ENCODE data around the gene RAD23A. TPM values are rescaled to one million over a fixed set of nuclear protein-coding genes. Genes with fewer than 3 reads are reported as not detected.
"Not testable (repeated sequence)": the region's sequence is repeated elsewhere in the genome, so short reads cannot be mapped to it uniquely, and the experiment has no call there.

Gene RAD23A
- polyA plus RNA-seq, 4 donors = 93.0 to 114 (median 98.4) TPM

GRCh38 chr19:12913851-12914690 lies 31.6 kb upstream of the RAD23A start:
- Histone ChIP-seq H3K36me3 (ENCODE audit: control insufficient read depth in 3 of 3, insufficient read depth in 2 of 3, low read depth in 1 of 3, low read length in 3 of 3) (no peaks in the 10 kb centered on the region), H3K27me3 (ENCODE audit: control insufficient read depth in 3 of 3, insufficient read depth in 3 of 3, low read length in 3 of 3) (peaks cover 0 to 11% (median 0%) of the 10 kb centered on the region in 3 donors), H3K4me3 (ENCODE audit: low read depth in 1 of 3, low read length in 3 of 3) (no peak overlapping the region), H3K27ac (ENCODE audit: low read depth in 1 of 3, low read length in 2 of 3) (peak overlapping the region in 2 of 3 donors; percentile 65 to 80), H3K9me3 (ENCODE audit: control insufficient read depth in 2 of 2, insufficient read depth in 1 of 2, low read depth in 1 of 2, low read length in 1 of 2) (no peaks in the 10 kb centered on the region), H3K4me1 (ENCODE audit: control insufficient read depth in 3 of 3, insufficient read depth in 2 of 3, low read depth in 1 of 3, low read length in 2 of 3) (peaks cover 0 to 10% (median 0%) of the 10 kb centered on the region in 3 donors)
- peak in 1 of 2 donors; percentile 33 for DNase-seq
- WGBS, 3 donors = 48 to 78% (median 71%) methylated on average over 12 of the region's 12 CpGs
- FAIRE-seq = no peak

DNA sequence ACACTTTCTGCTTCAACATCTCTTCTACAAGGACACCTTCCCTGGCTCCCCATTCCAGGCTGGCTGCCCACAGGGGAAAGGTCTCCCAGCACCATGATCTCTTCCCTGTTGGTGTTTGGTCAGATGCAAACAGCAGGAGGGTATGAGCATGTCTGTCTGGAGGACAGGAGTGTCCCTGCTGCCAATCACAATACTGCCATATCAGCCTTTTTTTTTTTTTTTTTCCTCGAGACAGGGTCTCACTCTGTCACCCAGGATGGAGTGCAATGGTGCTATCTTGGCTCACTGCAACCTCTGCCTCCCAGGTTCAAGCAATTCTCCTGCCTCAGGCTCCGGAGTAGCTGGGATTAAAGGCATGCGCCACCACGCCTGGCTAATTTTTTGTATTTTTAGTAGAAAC lies 29.8 kb upstream of the RAD23A start:
- not testable (repeated sequence) for DNase-seq; H3K4me3 ChIP-seq (ENCODE audit: low read depth in 1 of 3, low read length in 3 of 3); H3K27ac ChIP-seq (ENCODE audit: low read depth in 1 of 3, low read length in 2 of 3); H3K9me3 ChIP-seq (ENCODE audit: control insufficient read depth in 2 of 2, insufficient read depth in 1 of 2, low read depth in 1 of 2, low read length in 1 of 2); FAIRE-seq; H3K36me3 ChIP-seq (ENCODE audit: control insufficient read depth in 3 of 3, insufficient read depth in 2 of 3, low read depth in 1 of 3, low read length in 3 of 3)
- H3K27me3 ChIP-seq (ENCODE audit: control insufficient read depth in 3 of 3, insufficient read depth in 3 of 3, low read length in 3 of 3) = peaks cover 0 to 11% (median 0%) of the 10 kb centered on the region in 3 donors
- peaks cover 0 to 10% (median 0%) of the 10 kb centered on the region in 3 donors for H3K4me1 ChIP-seq (ENCODE audit: control insufficient read depth in 3 of 3, insufficient read depth in 2 of 3, low read depth in 1 of 3, low read length in 2 of 3)
- 75 to 87% (median 77%) methylated on average over 4 of the region's 4 CpGs for WGBS, 3 donors

GRCh38 chr19:12918253-12918652 lies 27.4 kb upstream of the RAD23A start:
- WGBS, 3 donors = 91 to 97% (median 95%) methylated on average over 12 to 14 of the region's 14 CpGs
- Histone ChIP-seq H3K27me3 (ENCODE audit: control insufficient read depth in 3 of 3, insufficient read depth in 3 of 3, low read length in 3 of 3) (peaks cover 0 to 8% (median 0%) of the 10 kb centered on the region in 3 donors), H3K36me3 (ENCODE audit: control insufficient read depth in 3 of 3, insufficient read depth in 2 of 3, low read depth in 1 of 3, low read length in 3 of 3) (peaks cover 6 to 14% (median 8%) of the 10 kb centered on the region in 3 donors), H3K27ac (ENCODE audit: low read depth in 1 of 3, low read length in 2 of 3) (no peak overlapping the region), H3K4me1 (ENCODE audit: control insufficient read depth in 3 of 3, insufficient read depth in 2 of 3, low read depth in 1 of 3, low read length in 2 of 3) (peaks cover 0 to 10% (median 0%) of the 10 kb centered on the region in 3 donors), H3K9me3 (ENCODE audit: control insufficient read depth in 2 of 2, insufficient read depth in 1 of 2, low read depth in 1 of 2, low read length in 1 of 2) (no peaks in the 10 kb centered on the region), H3K4me3 (ENCODE audit: low read depth in 1 of 3, low read length in 3 of 3) (no peak overlapping the region)
- DNase-seq (no peak), FAIRE-seq (no peak)

DNA sequence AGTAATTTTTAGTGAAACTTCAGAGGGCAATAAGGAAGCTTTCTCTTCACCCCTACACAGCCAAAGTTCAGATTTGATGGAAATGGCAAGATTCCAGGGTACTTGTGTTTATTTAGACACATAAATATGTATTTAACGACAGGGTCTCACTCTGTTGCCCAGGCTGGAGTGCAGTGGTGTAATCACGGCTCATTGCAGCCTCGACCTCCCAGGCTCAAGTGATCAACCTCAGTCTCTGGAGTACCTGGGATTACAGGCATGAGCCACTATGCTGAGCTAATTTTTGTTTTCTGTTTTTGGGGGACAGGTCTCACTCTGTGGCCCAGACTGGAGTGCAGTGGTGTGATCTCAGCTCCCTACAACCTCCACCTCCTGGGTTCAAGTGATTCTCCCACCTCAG lies 24.6 kb upstream of the RAD23A start:
- Histone ChIP-seq H3K4me3 (ENCODE audit: low read depth in 1 of 3, low read length in 3 of 3) (no peak overlapping the region), H3K27ac (ENCODE audit: low read depth in 1 of 3, low read length in 2 of 3) (peak overlapping the region in 1 of 3 donors; percentile 37), H3K36me3 (ENCODE audit: control insufficient read depth in 3 of 3, insufficient read depth in 2 of 3, low read depth in 1 of 3, low read length in 3 of 3) (peaks cover 14 to 41% (median 24%) of the 10 kb centered on the region in 3 donors), H3K9me3 (ENCODE audit: control insufficient read depth in 2 of 2, insufficient read depth in 1 of 2, low read depth in 1 of 2, low read length in 1 of 2) (no peaks in the 10 kb centered on the region), H3K4me1 (ENCODE audit: control insufficient read depth in 3 of 3, insufficient read depth in 2 of 3, low read depth in 1 of 3, low read length in 2 of 3) (no peaks in the 10 kb centered on the region), H3K27me3 (ENCODE audit: control insufficient read depth in 3 of 3, insufficient read depth in 3 of 3, low read length in 3 of 3) (no peaks in the 10 kb centered on the region)
- FAIRE-seq = no peak
- DNase-seq = no peak
- WGBS, 3 donors = 16 to 40% (median 30%) methylated on average over 3 of the region's 3 CpGs

- FAIRE-seq (no peak), DNase-seq (no peak)
- Histone ChIP-seq H3K4me3 (ENCODE audit: low read depth in 1 of 3, low read length in 3 of 3) (no peak overlapping the region), H3K27me3 (ENCODE audit: control insufficient read depth in 3 of 3, insufficient read depth in 3 of 3, low read length in 3 of 3) (no peaks in the 10 kb centered on the region), H3K36me3 (ENCODE audit: control insufficient read depth in 3 of 3, insufficient read depth in 2 of 3, low read depth in 1 of 3, low read length in 3 of 3) (peaks cover 21 to 59% (median 31%) of the 10 kb centered on the region in 3 donors), H3K4me1 (ENCODE audit: control insufficient read depth in 3 of 3, insufficient read depth in 2 of 3, low read depth in 1 of 3, low read length in 2 of 3) (no peaks in the 10 kb centered on the region), H3K27ac (ENCODE audit: low read depth in 1 of 3, low read length in 2 of 3) (no peak overlapping the region), H3K9me3 (ENCODE audit: control insufficient read depth in 2 of 2, insufficient read depth in 1 of 2, low read depth in 1 of 2, low read length in 1 of 2) (no peaks in the 10 kb centered on the region)
- 96 to 99% (median 98%) methylated on average over 4 of the region's 4 CpGs for WGBS, 3 donors
Observed at GRCh38 chr19:12922959-12923358, 22.7 kb upstream of the RAD23A start.

DNA sequence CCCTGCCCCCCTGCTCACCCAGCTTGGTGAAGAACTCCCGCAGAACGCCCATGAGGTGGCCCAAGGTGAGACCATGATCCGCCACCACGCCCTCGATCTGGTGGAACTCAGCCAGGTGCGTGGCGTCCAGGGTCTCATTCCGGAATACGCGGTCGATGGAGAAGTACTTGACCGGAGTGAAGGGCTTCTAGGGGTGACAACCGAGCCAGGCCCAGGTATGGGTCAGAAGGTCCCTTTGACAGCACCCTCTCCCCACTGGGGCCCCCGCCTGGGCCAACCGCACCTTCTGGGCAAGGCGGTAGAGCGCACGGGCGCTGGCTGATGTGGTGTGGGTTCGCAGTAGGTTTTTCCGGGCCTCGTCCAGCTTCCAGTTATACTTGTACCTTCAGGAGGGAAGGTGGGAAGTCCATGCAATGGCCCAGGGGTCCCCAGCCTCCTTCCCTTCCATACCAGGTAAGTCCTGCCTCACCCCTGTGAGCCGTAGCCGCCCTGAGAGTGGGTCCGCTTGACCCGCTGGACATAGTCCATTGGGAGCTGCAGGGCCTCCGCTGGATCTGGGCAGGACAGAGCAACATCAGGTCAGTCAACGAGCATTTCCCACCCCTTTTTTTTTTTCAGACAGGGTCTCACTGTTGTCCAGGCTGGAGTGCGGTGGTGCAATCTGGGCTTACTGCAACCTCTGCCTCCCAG lies 20.9 kb upstream of the RAD23A start:
- no peak for DNase-seq
- Histone ChIP-seq H3K27ac (ENCODE audit: low read depth in 1 of 3, low read length in 2 of 3) (no peak overlapping the region), H3K27me3 (ENCODE audit: control insufficient read depth in 3 of 3, insufficient read depth in 3 of 3, low read length in 3 of 3) (no peaks in the 10 kb centered on the region), H3K9me3 (ENCODE audit: control insufficient read depth in 2 of 2, insufficient read depth in 1 of 2, low read depth in 1 of 2, low read length in 1 of 2) (no peaks in the 10 kb centered on the region), H3K36me3 (ENCODE audit: control insufficient read depth in 3 of 3, insufficient read depth in 2 of 3, low read depth in 1 of 3, low read length in 3 of 3) (peaks cover 28 to 77% (median 33%) of the 10 kb centered on the region in 3 donors), H3K4me1 (ENCODE audit: control insufficient read depth in 3 of 3, insufficient read depth in 2 of 3, low read depth in 1 of 3, low read length in 2 of 3) (no peaks in the 10 kb centered on the region), H3K4me3 (ENCODE audit: low read depth in 1 of 3, low read length in 3 of 3) (no peak overlapping the region)
- WGBS, 3 donors = 94 to 98% (median 94%) methylated on average over 26 to 29 of the region's 29 CpGs
- no peak for FAIRE-seq

DNA sequence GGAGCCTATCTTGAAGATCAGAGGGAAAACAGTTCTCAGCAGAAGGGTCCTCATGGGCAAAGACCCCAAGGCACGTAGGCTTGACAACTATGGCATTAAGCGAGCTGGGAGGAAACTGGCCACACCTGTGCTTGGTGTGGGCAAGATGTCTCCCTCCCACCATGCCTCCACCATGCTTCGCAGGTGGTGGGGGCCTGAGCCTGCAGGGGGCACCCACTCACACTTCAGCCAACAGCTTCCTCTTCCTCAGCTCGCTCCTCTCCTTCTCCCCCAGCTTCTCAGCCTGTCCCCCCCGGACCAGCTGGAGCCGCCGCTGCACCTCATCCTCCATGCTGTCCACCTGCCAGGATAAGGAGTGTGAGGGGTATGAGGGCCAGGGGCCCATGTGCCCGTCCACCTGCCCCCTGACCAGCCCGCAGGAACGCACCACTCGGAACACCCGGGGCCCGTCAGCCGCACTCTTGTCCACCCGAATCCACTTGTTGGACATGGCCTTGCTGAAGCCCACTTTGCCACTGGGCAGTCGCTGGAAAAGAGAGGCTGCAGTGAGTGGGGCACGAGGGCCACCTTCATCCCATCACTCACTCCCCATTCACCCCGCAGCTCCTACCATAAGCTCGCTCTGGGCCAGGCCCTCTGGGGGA lies 15.5 kb upstream of the RAD23A start:
- H3K36me3 ChIP-seq (ENCODE audit: control insufficient read depth in 3 of 3, insufficient read depth in 2 of 3, low read depth in 1 of 3, low read length in 3 of 3) = peaks cover 19 to 58% (median 20%) of the 10 kb centered on the region in 3 donors
- DNase-seq (no peak), FAIRE-seq (no peak)
- WGBS, 3 donors = 90 to 97% (median 93%) methylated on average over 18 to 19 of the region's 19 CpGs
- H3K27me3 ChIP-seq (ENCODE audit: control insufficient read depth in 3 of 3, insufficient read depth in 3 of 3, low read length in 3 of 3) = no peaks in the 10 kb centered on the region
- H3K9me3 ChIP-seq (ENCODE audit: control insufficient read depth in 2 of 2, insufficient read depth in 1 of 2, low read depth in 1 of 2, low read length in 1 of 2) = no peaks in the 10 kb centered on the region
- no peak overlapping the region for H3K27ac ChIP-seq (ENCODE audit: low read depth in 1 of 3, low read length in 2 of 3)
- peaks cover 0 to 12% (median 3%) of the 10 kb centered on the region in 3 donors for H3K4me1 ChIP-seq (ENCODE audit: control insufficient read depth in 3 of 3, insufficient read depth in 2 of 3, low read depth in 1 of 3, low read length in 2 of 3)
- no peak overlapping the region for H3K4me3 ChIP-seq (ENCODE audit: low read depth in 1 of 3, low read length in 3 of 3)

All from small intestine (tissue), 7 donors.